ENCODE results near the gene FAM98C.

The FAM98C gene

GRCh38 chr19:38437295-38437694 lies 34.4 kb downstream of the FAM98C start:
- Mint-ChIP-seq H3K27ac (no peak overlapping the region), H3K4me3 (no peak overlapping the region), H3K27me3 (peaks cover 16% of the 10 kb centered on the region), H3K4me1 (peaks cover 15% of the 10 kb centered on the region), H3K9me3 (no peaks in the 10 kb centered on the region), H3K36me3 (no peaks in the 10 kb centered on the region)
- no peak for DNase-seq (ENCODE audit: low spot score in 2 of 2)
- no peak for ATAC-seq (ENCODE audit: low read depth)

- ATAC-seq (ENCODE audit: low read depth) (no peak), DNase-seq (ENCODE audit: low spot score in 2 of 2) (no peak)
- Mint-ChIP-seq H3K36me3 (no peaks in the 10 kb centered on the region), H3K9me3 (no peaks in the 10 kb centered on the region), H3K27ac (no peak overlapping the region), H3K4me3 (no peak overlapping the region), H3K4me1 (peaks cover 15% of the 10 kb centered on the region), H3K27me3 (peaks cover 18% of the 10 kb centered on the region)
Observed at GRCh38 chr19:38437917-38438316, 35.0 kb downstream of the FAM98C start.

GRCh38 chr19:38440592-38440991 lies 37.7 kb downstream of the FAM98C start:
- ATAC-seq (ENCODE audit: low read depth), result no peak
- peaks cover 27% of the 10 kb centered on the region for H3K27me3 Mint-ChIP-seq
- no peaks in the 10 kb centered on the region for H3K36me3 Mint-ChIP-seq
- H3K4me3 Mint-ChIP-seq, result no peak overlapping the region
- no peak overlapping the region for H3K27ac Mint-ChIP-seq
- no peaks in the 10 kb centered on the region for H3K9me3 Mint-ChIP-seq
- no peak for DNase-seq (ENCODE audit: low spot score in 2 of 2)
- H3K4me1 Mint-ChIP-seq, result peaks cover 5% of the 10 kb centered on the region

- Mint-ChIP-seq H3K36me3 (no peaks in the 10 kb centered on the region), H3K4me1 (peaks cover 5% of the 10 kb centered on the region), H3K4me3 (no peak overlapping the region), H3K27ac (no peak overlapping the region), H3K27me3 (peaks cover 30% of the 10 kb centered on the region), H3K9me3 (no peaks in the 10 kb centered on the region)
- DNase-seq (ENCODE audit: low spot score in 2 of 2) (no peak), ATAC-seq (ENCODE audit: low read depth) (peak; percentile 26)
Observed at GRCh38 chr19:38441657-38442348, 38.9 kb downstream of the FAM98C start.

- Mint-ChIP-seq H3K4me3 (no peak overlapping the region), H3K36me3 (no peaks in the 10 kb centered on the region), H3K9me3 (no peaks in the 10 kb centered on the region), H3K4me1 (peaks cover 5% of the 10 kb centered on the region), H3K27me3 (peaks cover 30% of the 10 kb centered on the region), H3K27ac (no peak overlapping the region)
- no peak for DNase-seq (ENCODE audit: low spot score in 2 of 2)
- ATAC-seq (ENCODE audit: low read depth), result no peak
Observed at GRCh38 chr19:38442736-38443135, 39.8 kb downstream of the FAM98C start.

- H3K36me3 Mint-ChIP-seq, result no peaks in the 10 kb centered on the region
- H3K4me1 Mint-ChIP-seq, result peaks cover 5% of the 10 kb centered on the region
- ATAC-seq (ENCODE audit: low read depth), result no peak
Observed at GRCh38 chr19:38443458-38443999, 40.6 kb downstream of the FAM98C start.

GRCh38 chr19:38444026-38444425 lies 41.1 kb downstream of the FAM98C start:
- H3K9me3 Mint-ChIP-seq, result peaks cover 2% of the 10 kb centered on the region
- no peak overlapping the region for H3K4me3 Mint-ChIP-seq
- peaks cover 30% of the 10 kb centered on the region for H3K27me3 Mint-ChIP-seq

More at GRCh38 chr19:38443458-38443999, 40.6 kb downstream of the FAM98C start:
- Mint-ChIP-seq H3K27ac (no peak overlapping the region), H3K27me3 (peaks cover 27% of the 10 kb centered on the region), H3K9me3 (no peaks in the 10 kb centered on the region), H3K4me3 (no peak overlapping the region)
- no peak for DNase-seq (ENCODE audit: low spot score in 2 of 2)

GRCh38 chr19:38445362-38445761 lies 42.5 kb downstream of the FAM98C start:
- Mint-ChIP-seq H3K4me3 (no peak overlapping the region), H3K9me3 (peaks cover 4% of the 10 kb centered on the region), H3K4me1 (peaks cover 5% of the 10 kb centered on the region), H3K27me3 (peaks cover 31% of the 10 kb centered on the region), H3K36me3 (peaks cover 4% of the 10 kb centered on the region), H3K27ac (no peak overlapping the region)
- DNase-seq (ENCODE audit: low spot score in 2 of 2), result no peak
- ATAC-seq (ENCODE audit: low read depth), result no peak

More at GRCh38 chr19:38444026-38444425, 41.1 kb downstream of the FAM98C start:
- peaks cover 2% of the 10 kb centered on the region for H3K36me3 Mint-ChIP-seq
- DNase-seq (ENCODE audit: low spot score in 2 of 2) (no peak), ATAC-seq (ENCODE audit: low read depth) (no peak)
- H3K4me1 Mint-ChIP-seq, result peaks cover 5% of the 10 kb centered on the region
- H3K27ac Mint-ChIP-seq, result no peak overlapping the region

- H3K4me3 Mint-ChIP-seq, result no peak overlapping the region
- H3K27ac Mint-ChIP-seq, result no peak overlapping the region
- peaks cover 23% of the 10 kb centered on the region for H3K27me3 Mint-ChIP-seq
- peaks cover 4% of the 10 kb centered on the region for H3K36me3 Mint-ChIP-seq
- ATAC-seq (ENCODE audit: low read depth) (no peak), DNase-seq (ENCODE audit: low spot score in 2 of 2) (no peak)
- H3K9me3 Mint-ChIP-seq, result peaks cover 6% of the 10 kb centered on the region
- H3K4me1 Mint-ChIP-seq, result no peaks in the 10 kb centered on the region
Observed at GRCh38 chr19:38448225-38448624, 45.3 kb downstream of the FAM98C start.

- H3K4me1 Mint-ChIP-seq, result no peaks in the 10 kb centered on the region
- peaks cover 15% of the 10 kb centered on the region for H3K27me3 Mint-ChIP-seq
- ATAC-seq (ENCODE audit: low read depth) (no peak), DNase-seq (ENCODE audit: low spot score in 2 of 2) (no peak)
- no peak overlapping the region for H3K4me3 Mint-ChIP-seq
- H3K9me3 Mint-ChIP-seq, result peaks cover 6% of the 10 kb centered on the region
- peaks cover 4% of the 10 kb centered on the region for H3K36me3 Mint-ChIP-seq
- no peak overlapping the region for H3K27ac Mint-ChIP-seq
Observed at GRCh38 chr19:38449518-38449917, 46.6 kb downstream of the FAM98C start.

- peaks cover 4% of the 10 kb centered on the region for H3K36me3 Mint-ChIP-seq
- H3K9me3 Mint-ChIP-seq, result peaks cover 6% of the 10 kb centered on the region
- no peaks in the 10 kb centered on the region for H3K4me1 Mint-ChIP-seq
- DNase-seq (ENCODE audit: low spot score in 2 of 2), result no peak
- peaks cover 7% of the 10 kb centered on the region for H3K27me3 Mint-ChIP-seq
- H3K27ac Mint-ChIP-seq, result no peak overlapping the region
- ATAC-seq (ENCODE audit: low read depth), result no peak
- no peak overlapping the region for H3K4me3 Mint-ChIP-seq
Observed at GRCh38 chr19:38451036-38451435, 48.1 kb downstream of the FAM98C start.

- Mint-ChIP-seq H3K9me3 (peaks cover 6% of the 10 kb centered on the region), H3K27me3 (peaks cover 6% of the 10 kb centered on the region), H3K4me3 (no peak overlapping the region), H3K4me1 (no peaks in the 10 kb centered on the region), H3K36me3 (peaks cover 4% of the 10 kb centered on the region), H3K27ac (no peak overlapping the region)
- no peak for ATAC-seq (ENCODE audit: low read depth)
- DNase-seq (ENCODE audit: low spot score in 2 of 2), result no peak
Observed at GRCh38 chr19:38451629-38452028, 48.7 kb downstream of the FAM98C start.

GRCh38 chr19:38452430-38453366 lies 49.8 kb downstream of the FAM98C start:
- peaks cover 12% of the 10 kb centered on the region for H3K27me3 Mint-ChIP-seq
- no peaks in the 10 kb centered on the region for H3K4me1 Mint-ChIP-seq
- ATAC-seq (ENCODE audit: low read depth) (no peak), DNase-seq (ENCODE audit: low spot score in 2 of 2) (no peak)
- H3K36me3 Mint-ChIP-seq, result peaks cover 4% of the 10 kb centered on the region
- no peak overlapping the region for H3K4me3 Mint-ChIP-seq
- peaks cover 6% of the 10 kb centered on the region for H3K9me3 Mint-ChIP-seq
- H3K27ac Mint-ChIP-seq, result no peak overlapping the region

- peaks cover 4% of the 10 kb centered on the region for H3K36me3 Mint-ChIP-seq
- no peak for ATAC-seq (ENCODE audit: low read depth)
Observed at GRCh38 chr19:38453596-38453995, 50.7 kb downstream of the FAM98C start.

More at GRCh38 chr19:38453596-38453995, 50.7 kb downstream of the FAM98C start:
- H3K27me3 Mint-ChIP-seq, result peaks cover 13% of the 10 kb centered on the region
- no peak overlapping the region for H3K4me3 Mint-ChIP-seq
- DNase-seq (ENCODE audit: low spot score in 2 of 2), result no peak
- no peaks in the 10 kb centered on the region for H3K4me1 Mint-ChIP-seq
- peaks cover 6% of the 10 kb centered on the region for H3K9me3 Mint-ChIP-seq
- no peak overlapping the region for H3K27ac Mint-ChIP-seq

Data from memory B cell (primary cell).